Nephron progenitor cell (in vitro differentiated cells): ENCODE results near the gene DENR.
"Not testable (repeated sequence)": the region's sequence is repeated elsewhere in the genome, so short reads cannot be mapped to it uniquely, and the experiment has no call there.

Experiments
- DNase-seq: peaks from one replicate; pipeline ENCODE4 v3.0.0; 2021
- H3K27ac Mint-ChIP-seq: 2 replicates; pipeline ENCODE4 v1.8.0; 2021; ENCODE audit warnings: mild to moderate bottlenecking, moderate library complexity, mixed read lengths
- H3K27me3 Mint-ChIP-seq: 2 replicates; pipeline ENCODE4 v1.8.0; 2021; ENCODE audit warnings: mild to moderate bottlenecking, low read depth, mixed read lengths; ENCODE audit not compliant: poor library complexity
- H3K36me3 Mint-ChIP-seq: 2 replicates; pipeline ENCODE4 v1.8.0; 2021; ENCODE audit warnings: low read depth, mixed read lengths
- H3K4me1 Mint-ChIP-seq: 2 replicates; pipeline ENCODE4 v1.8.0; 2021; ENCODE audit warnings: mixed read lengths
- H3K4me3 Mint-ChIP-seq: 2 replicates; pipeline ENCODE4 v1.8.0; 2021; ENCODE audit warnings: mild to moderate bottlenecking, moderate library complexity, mixed read lengths
- H3K9me3 Mint-ChIP-seq: 2 replicates; pipeline ENCODE4 v1.8.0; 2021; ENCODE audit warnings: mild to moderate bottlenecking, moderate library complexity, mixed read lengths
- TF ChIP-seq, protein P1 (sequence below): fragments of 200-600 bp; sonication (generic); IDR thresholded peaks from 2 replicates; pipeline ENCODE4 v1.5.0; 2021; ENCODE audit warnings: antibody characterized with exemption

The DENR gene

DNA sequence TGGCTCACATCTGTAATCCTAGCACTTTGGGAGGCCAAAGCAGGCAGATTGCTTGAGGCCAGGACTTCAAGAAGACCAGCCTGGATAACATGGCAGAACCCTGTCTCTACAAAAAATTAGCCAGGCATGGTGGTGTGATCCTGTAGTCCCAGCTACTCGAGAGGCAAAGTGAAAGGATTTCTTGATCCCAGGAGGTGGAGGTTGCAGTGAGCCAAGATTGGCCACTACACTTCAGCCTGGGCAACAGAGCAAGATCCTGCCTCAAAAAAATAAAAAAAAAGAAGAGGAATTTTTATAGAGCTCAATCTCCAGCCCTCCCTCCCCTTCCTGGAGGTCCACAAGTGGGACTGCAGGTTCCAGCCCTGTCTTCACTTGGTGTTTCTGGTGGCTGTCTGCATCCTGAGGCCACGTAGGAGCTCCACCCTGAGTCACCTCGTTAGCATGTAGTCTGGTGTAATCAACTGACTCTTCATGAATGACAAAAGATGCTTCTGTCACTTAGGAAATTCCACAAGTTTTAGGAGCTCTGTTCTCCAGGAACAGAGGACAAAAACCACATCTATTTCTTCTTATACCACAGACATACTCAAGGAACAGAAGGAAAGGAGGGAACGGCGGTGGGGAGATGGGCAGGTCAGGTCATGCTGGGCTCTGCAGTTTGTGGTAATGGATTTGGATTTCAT is 37.9 kb downstream of the DENR start:
- H3K4me1 Mint-ChIP-seq, result no peaks in the 10 kb centered on the region
- no peak overlapping the region for H3K27ac Mint-ChIP-seq
- TF ChIP-seq, protein P1, sequence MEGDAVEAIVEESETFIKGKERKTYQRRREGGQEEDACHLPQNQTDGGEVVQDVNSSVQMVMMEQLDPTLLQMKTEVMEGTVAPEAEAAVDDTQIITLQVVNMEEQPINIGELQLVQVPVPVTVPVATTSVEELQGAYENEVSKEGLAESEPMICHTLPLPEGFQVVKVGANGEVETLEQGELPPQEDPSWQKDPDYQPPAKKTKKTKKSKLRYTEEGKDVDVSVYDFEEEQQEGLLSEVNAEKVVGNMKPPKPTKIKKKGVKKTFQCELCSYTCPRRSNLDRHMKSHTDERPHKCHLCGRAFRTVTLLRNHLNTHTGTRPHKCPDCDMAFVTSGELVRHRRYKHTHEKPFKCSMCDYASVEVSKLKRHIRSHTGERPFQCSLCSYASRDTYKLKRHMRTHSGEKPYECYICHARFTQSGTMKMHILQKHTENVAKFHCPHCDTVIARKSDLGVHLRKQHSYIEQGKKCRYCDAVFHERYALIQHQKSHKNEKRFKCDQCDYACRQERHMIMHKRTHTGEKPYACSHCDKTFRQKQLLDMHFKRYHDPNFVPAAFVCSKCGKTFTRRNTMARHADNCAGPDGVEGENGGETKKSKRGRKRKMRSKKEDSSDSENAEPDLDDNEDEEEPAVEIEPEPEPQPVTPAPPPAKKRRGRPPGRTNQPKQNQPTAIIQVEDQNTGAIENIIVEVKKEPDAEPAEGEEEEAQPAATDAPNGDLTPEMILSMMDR, result no peak
- no peak overlapping the region for H3K4me3 Mint-ChIP-seq
- DNase-seq, result no peak
- H3K27me3 Mint-ChIP-seq, result peaks cover 6% of the 10 kb centered on the region
- H3K36me3 Mint-ChIP-seq, result no peaks in the 10 kb centered on the region
- H3K9me3 Mint-ChIP-seq, result no peaks in the 10 kb centered on the region

DNA sequence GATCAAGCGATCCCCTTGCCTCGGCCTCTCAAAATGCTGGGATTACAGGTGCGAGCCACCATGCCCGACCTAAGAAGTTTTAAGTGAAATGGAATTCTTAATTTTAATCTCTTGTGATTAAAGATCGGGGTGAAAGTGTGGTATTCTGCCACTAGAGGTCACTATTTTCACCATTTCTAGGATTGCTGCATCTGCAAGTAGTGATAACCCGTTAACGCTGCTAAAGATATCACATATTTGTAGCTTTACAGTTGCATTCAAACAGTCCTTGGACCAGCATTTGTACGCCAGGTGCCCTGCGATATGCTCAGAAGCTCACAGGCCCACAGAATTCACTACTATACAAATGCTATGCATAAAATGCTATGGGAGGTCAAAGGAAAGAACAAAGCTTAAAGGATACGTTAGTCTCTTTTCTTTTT is 41.1 kb downstream of the DENR start:
- Mint-ChIP-seq H3K27me3 (peaks cover 8% of the 10 kb centered on the region), H3K9me3 (no peaks in the 10 kb centered on the region), H3K4me3 (no peak overlapping the region), H3K4me1 (no peaks in the 10 kb centered on the region), H3K36me3 (no peaks in the 10 kb centered on the region), H3K27ac (no peak overlapping the region)
- peak; percentile 7 for DNase-seq
- TF ChIP-seq, protein P1, result peak; percentile 76

DNA sequence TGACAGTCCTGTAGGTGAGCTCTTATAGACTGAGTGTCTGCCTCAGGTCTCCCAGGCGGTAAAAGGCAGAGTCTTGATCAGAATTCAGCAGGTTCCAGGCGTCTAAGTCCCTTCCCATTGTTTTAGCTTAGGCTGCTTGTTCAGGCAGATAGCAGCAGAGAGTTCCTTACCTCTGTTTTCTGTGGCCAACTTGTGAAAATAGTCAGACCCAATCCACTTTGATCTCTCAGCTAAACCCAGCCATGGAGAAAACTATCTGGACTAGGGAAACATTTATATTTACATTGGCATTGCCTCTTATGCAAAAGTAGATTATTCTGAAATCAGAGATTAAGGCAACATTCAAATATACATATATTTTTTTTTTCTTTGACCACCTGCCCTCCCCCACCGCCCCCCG is 43.2 kb downstream of the DENR start:
- Mint-ChIP-seq H3K36me3 (no peaks in the 10 kb centered on the region), H3K4me3 (no peak overlapping the region), H3K4me1 (no peaks in the 10 kb centered on the region), H3K27me3 (peaks cover 8% of the 10 kb centered on the region), H3K9me3 (no peaks in the 10 kb centered on the region), H3K27ac (peak overlapping the region; percentile 69)
- TF ChIP-seq, protein P1, result no peak
- no peak for DNase-seq

DNA sequence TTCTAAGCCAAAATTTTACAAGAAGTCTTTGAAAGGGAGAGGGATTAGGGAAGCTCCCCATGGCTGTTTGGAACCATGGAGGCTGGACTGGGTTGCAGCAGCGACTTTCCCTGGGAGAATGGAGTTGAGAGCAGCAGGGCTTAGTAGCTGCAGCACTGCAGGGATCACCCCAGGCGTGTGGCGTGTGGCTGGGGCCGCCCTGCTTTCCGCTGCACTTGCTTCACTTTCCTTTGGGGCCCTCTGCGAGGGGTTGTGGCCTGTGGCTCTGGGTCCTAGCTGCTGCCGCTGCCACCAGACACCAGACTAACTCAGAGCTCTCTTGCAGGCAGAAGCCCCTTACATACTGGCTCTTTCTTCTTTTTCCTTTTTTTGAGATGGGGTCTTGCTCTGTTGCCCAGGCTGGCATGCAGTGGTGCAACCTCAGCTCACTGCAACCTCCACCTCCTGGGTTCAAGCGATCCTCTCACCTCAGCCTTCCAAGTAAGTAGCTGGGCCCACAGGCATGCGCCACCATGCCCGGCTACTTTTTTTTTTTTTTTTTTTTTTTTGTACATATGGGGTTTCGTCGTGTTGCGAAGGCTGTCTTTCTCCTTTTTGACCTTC is 47.1 kb downstream of the DENR start:
- no peak overlapping the region for H3K4me3 Mint-ChIP-seq
- H3K27ac Mint-ChIP-seq, result no peak overlapping the region
- no peaks in the 10 kb centered on the region for H3K36me3 Mint-ChIP-seq
- peaks cover 8% of the 10 kb centered on the region for H3K27me3 Mint-ChIP-seq
- TF ChIP-seq, protein P1, result no peak
- no peaks in the 10 kb centered on the region for H3K9me3 Mint-ChIP-seq
- no peaks in the 10 kb centered on the region for H3K4me1 Mint-ChIP-seq
- DNase-seq, result no peak

DNA sequence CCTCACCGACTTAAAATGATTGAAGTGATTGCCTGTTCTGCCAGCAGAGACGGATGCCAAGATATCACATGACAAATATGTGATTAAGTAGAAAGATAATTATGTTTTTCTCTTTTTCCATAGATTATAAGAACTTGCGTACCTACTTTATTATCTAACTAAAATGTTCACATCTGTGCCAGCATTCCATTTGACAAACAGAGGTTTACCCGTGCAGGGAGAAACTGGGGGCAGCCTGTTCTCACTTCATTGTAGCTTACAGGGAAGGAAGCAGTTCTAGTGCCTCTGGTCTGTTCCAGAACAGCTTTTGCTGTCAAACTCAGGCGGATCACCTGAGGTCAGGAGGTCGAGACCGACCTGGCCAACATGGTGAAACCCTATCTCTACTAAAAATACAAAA is 51.3 kb downstream of the DENR start:
- Mint-ChIP-seq H3K27me3 (peaks cover 7% of the 10 kb centered on the region), H3K36me3 (no peaks in the 10 kb centered on the region), H3K4me3 (no peak overlapping the region), H3K4me1 (no peaks in the 10 kb centered on the region), H3K27ac (no peak overlapping the region), H3K9me3 (peaks cover 2% of the 10 kb centered on the region)
- DNase-seq, result no peak
- TF ChIP-seq, protein P1, result no peak

DNA sequence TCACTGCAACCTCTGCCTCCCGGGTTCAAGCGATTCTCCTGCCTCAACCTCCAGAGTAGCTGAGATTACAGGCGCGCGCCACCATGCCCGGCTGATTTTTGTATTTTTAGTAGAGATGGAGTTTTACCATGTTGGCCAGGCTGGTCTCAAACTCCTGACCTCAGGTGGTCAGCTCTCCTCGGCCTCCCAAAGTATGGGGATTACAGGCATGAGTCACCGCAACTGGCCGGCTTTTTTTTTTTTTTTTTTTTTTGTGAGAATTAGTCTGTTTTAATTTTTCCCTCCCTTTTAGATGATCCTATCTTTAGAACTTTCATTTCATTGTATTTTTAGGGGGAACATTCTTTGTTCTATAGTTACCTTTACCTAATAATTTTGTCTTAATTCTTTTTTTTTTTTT is 52.3 kb downstream of the DENR start:
- H3K27ac Mint-ChIP-seq, DNase-seq, H3K27me3 Mint-ChIP-seq, H3K4me1 Mint-ChIP-seq, H3K36me3 Mint-ChIP-seq, H3K9me3 Mint-ChIP-seq, H3K4me3 Mint-ChIP-seq: not testable (repeated sequence)
